CD4-positive, CD25-positive, alpha-beta regulatory T cell (primary cell): ENCODE data around the gene DDX21. TPM values are rescaled to one million over a fixed set of nuclear protein-coding genes. Genes with fewer than 3 reads are reported as not detected.
"Not testable (repeated sequence)": the region's sequence is repeated elsewhere in the genome, so short reads cannot be mapped to it uniquely, and the experiment has no call there.

Source experiments
- ATAC-seq, 2 donors: fragments of 150-1000 bp; cut with Tn5 transposase; one replicate each; pipeline ENCODE4 v1.10.0; 2021; ENCODE audit warnings: low read depth in 2 of 2, moderate number of reproducible peaks in 2 of 2, moderate library complexity in 1 of 2
- DNase-seq, 3 donors: peaks; one replicate each; pipeline versions ENCODE4 v3.0.0 to v3.0.0-alpha.2; 2012 to 2022; ENCODE audit warnings: mixed read lengths in 1 of 3
- H3K27ac ChIP-seq: one replicate; pipeline ENCODE4 v1.7.0; 2013; ENCODE audit warnings: mild to moderate bottlenecking, low read length; ENCODE audit not compliant: insufficient read depth, poor library complexity, severe bottlenecking
- H3K27me3 ChIP-seq: one replicate; pipeline ENCODE4 v1.7.0; 2013; ENCODE audit warnings: low read length; ENCODE audit not compliant: control insufficient read depth, insufficient read depth
- H3K36me3 ChIP-seq: one replicate; pipeline ENCODE4 v1.7.0; 2013; ENCODE audit warnings: mild to moderate bottlenecking, low read length, moderate library complexity; ENCODE audit not compliant: control insufficient read depth, insufficient read depth
- H3K4me1 ChIP-seq: 2 replicates; pipeline ENCODE4 v1.7.0; 2013; ENCODE audit warnings: mild to moderate bottlenecking, low read length; ENCODE audit not compliant: insufficient read depth, control insufficient read depth, poor library complexity, severe bottlenecking
- H3K4me3 ChIP-seq: one replicate; pipeline ENCODE4 v1.7.0; 2013; ENCODE audit warnings: low read depth, mild to moderate bottlenecking, low read length, moderate library complexity
- H3K9me3 ChIP-seq, 2 experiments: 1 replicate in 1 of 2; 2 replicates in 1 of 2; pipeline ENCODE4 v1.7.0; 2013; ENCODE audit warnings: low read length in 2 of 2, mild to moderate bottlenecking in 1 of 2, moderate library complexity in 1 of 2; ENCODE audit not compliant: control insufficient read depth in 2 of 2
- H3K27ac Mint-ChIP-seq, 3 donors: one replicate each; pipeline ENCODE4 v1.8.0; 2020 to 2022; ENCODE audit warnings: mild to moderate bottlenecking in 3 of 3, mixed read lengths in 3 of 3, moderate library complexity in 2 of 3
- H3K27me3 Mint-ChIP-seq: one replicate; pipeline ENCODE4 v1.8.0; 2022; ENCODE audit warnings: mild to moderate bottlenecking, mixed read lengths
- H3K36me3 Mint-ChIP-seq: one replicate; pipeline ENCODE4 v1.8.0; 2020; ENCODE audit warnings: mixed read lengths
- H3K4me1 Mint-ChIP-seq, 4 donors: one replicate each; pipeline ENCODE4 v1.8.0; 2020 to 2022; ENCODE audit warnings: mixed read lengths in 4 of 4, mild to moderate bottlenecking in 1 of 4
- H3K4me3 Mint-ChIP-seq, 4 donors: one replicate each; pipeline ENCODE4 v1.8.0; 2020 to 2022; ENCODE audit warnings: mild to moderate bottlenecking in 4 of 4, mixed read lengths in 4 of 4, moderate library complexity in 3 of 4
- H3K9me3 Mint-ChIP-seq, 7 donors: one replicate each; pipeline ENCODE4 v1.8.0; 2020 to 2022; ENCODE audit warnings: mixed read lengths in 7 of 7, mild to moderate bottlenecking in 3 of 7, moderate library complexity in 2 of 7
- polyA plus RNA-seq, 4 donors: library from polyadenylated mRNA; unstranded; fragments of 300-500 nt; fragmentation: Illumina TruSeq; gene quantifications; one replicate each; pipeline ENCODE4 v1.2.3, GENCODE V29; 2021
- total RNA-seq: library from RNA; stranded (reverse); gene quantifications from one replicate; pipeline ENCODE4 v1.2.3, GENCODE V29; 2022

DDX21 gene
- total and polyA plus RNA-seq, 5 donors from 2014 or later: 9.6 to 117 (median 15.3) TPM

GRCh38 chr10:69005704-69006485, 49.9 kb downstream of the DDX21 start:
- Mint-ChIP-seq H3K27ac (peak overlapping the region in 1 of 3 donors; percentile 5), H3K27me3 (no peaks in the 10 kb centered on the region), H3K36me3 (peaks cover 7% of the 10 kb centered on the region), H3K4me3 (no peak overlapping the region), H3K9me3 (no peaks in the 10 kb centered on the region), H3K4me1 (peaks cover 0 to 9% (median 2%) of the 10 kb centered on the region in 4 donors)
- H3K4me3 ChIP-seq: no peak overlapping the region
- peaks cover 27% of the 10 kb centered on the region for H3K36me3 ChIP-seq
- ATAC-seq (no peak), DNase-seq (no peak)
- peaks cover 3% of the 10 kb centered on the region for H3K4me1 ChIP-seq
- no peaks in the 10 kb centered on the region for H3K9me3 ChIP-seq
- H3K27me3 ChIP-seq: no peaks in the 10 kb centered on the region
- H3K27ac ChIP-seq: no peak overlapping the region

- H3K36me3 Mint-ChIP-seq: peaks cover 9% of the 10 kb centered on the region
- peaks cover 0 to 9% (median 2%) of the 10 kb centered on the region in 4 donors for H3K4me1 Mint-ChIP-seq
- DNase-seq (peak in 1 of 3 donors; percentile 17), ATAC-seq (no peak)
- H3K27ac Mint-ChIP-seq: no peak overlapping the region
- H3K27me3 ChIP-seq: no peaks in the 10 kb centered on the region
- no peaks in the 10 kb centered on the region for H3K9me3 ChIP-seq
- H3K36me3 ChIP-seq: peaks cover 30% of the 10 kb centered on the region
- H3K27ac ChIP-seq: no peak overlapping the region
- H3K4me3 Mint-ChIP-seq: no peak overlapping the region
- no peaks in the 10 kb centered on the region for H3K9me3 Mint-ChIP-seq
- no peak overlapping the region for H3K4me3 ChIP-seq
- H3K27me3 Mint-ChIP-seq: no peaks in the 10 kb centered on the region
- peaks cover 3% of the 10 kb centered on the region for H3K4me1 ChIP-seq
These were observed 51.3 kb downstream of the DDX21 start for GRCh38 chr10:69007260-69007659.

GRCh38 chr10:69009360-69009759, 53.4 kb downstream of the DDX21 start:
- peaks cover 20% of the 10 kb centered on the region for H3K36me3 Mint-ChIP-seq
- Histone ChIP-seq H3K36me3 (peaks cover 29% of the 10 kb centered on the region), H3K27ac (no peak overlapping the region), H3K4me3 (no peak overlapping the region), H3K27me3 (no peaks in the 10 kb centered on the region), H3K4me1 (peaks cover 3% of the 10 kb centered on the region), H3K9me3 (no peaks in the 10 kb centered on the region)
- DNase-seq: no peak
- H3K27ac Mint-ChIP-seq: no peak overlapping the region
- no peaks in the 10 kb centered on the region for H3K9me3 Mint-ChIP-seq
- peaks cover 0 to 9% (median 3%) of the 10 kb centered on the region in 4 donors for H3K4me1 Mint-ChIP-seq
- ATAC-seq: no peak
- H3K27me3 Mint-ChIP-seq: no peaks in the 10 kb centered on the region
- no peak overlapping the region for H3K4me3 Mint-ChIP-seq

- ATAC-seq: no peak
- Mint-ChIP-seq H3K27ac (no peak overlapping the region), H3K27me3 (no peaks in the 10 kb centered on the region), H3K4me3 (no peak overlapping the region), H3K4me1 (peaks cover 0 to 4% (median 1%) of the 10 kb centered on the region in 4 donors), H3K9me3 (no peaks in the 10 kb centered on the region), H3K36me3 (peaks cover 23% of the 10 kb centered on the region)
- Histone ChIP-seq H3K4me1 (no peaks in the 10 kb centered on the region), H3K36me3 (peaks cover 31% of the 10 kb centered on the region), H3K4me3 (no peak overlapping the region), H3K27me3 (no peaks in the 10 kb centered on the region), H3K27ac (no peak overlapping the region), H3K9me3 (no peaks in the 10 kb centered on the region)
- DNase-seq: no peak
These were observed 54.2 kb downstream of the DDX21 start for GRCh38 chr10:69010151-69010640.

GRCh38 chr10:69012778-69013177, 56.8 kb downstream of the DDX21 start:
- ATAC-seq, H3K4me3 Mint-ChIP-seq: not testable (repeated sequence)
- peaks cover 37% of the 10 kb centered on the region for H3K36me3 Mint-ChIP-seq

GRCh38 chr10:69014171-69014570, 58.2 kb downstream of the DDX21 start:
- H3K27ac ChIP-seq: no peak overlapping the region
- peak overlapping the region in 1 of 3 donors; percentile 7 for H3K27ac Mint-ChIP-seq
- H3K36me3 ChIP-seq: peaks cover 31% of the 10 kb centered on the region
- no peak for DNase-seq
- H3K9me3 ChIP-seq: no peaks in the 10 kb centered on the region
- no peak overlapping the region for H3K4me3 ChIP-seq
- H3K27me3 ChIP-seq: no peaks in the 10 kb centered on the region
- ATAC-seq: no peak
- H3K36me3 Mint-ChIP-seq: peaks cover 47% of the 10 kb centered on the region
- H3K9me3 Mint-ChIP-seq: no peaks in the 10 kb centered on the region
- H3K4me3 Mint-ChIP-seq: no peak overlapping the region
- H3K4me1 Mint-ChIP-seq: peaks cover 0 to 4% (median 0%) of the 10 kb centered on the region in 4 donors
- H3K4me1 ChIP-seq: no peaks in the 10 kb centered on the region
- no peaks in the 10 kb centered on the region for H3K27me3 Mint-ChIP-seq

More at GRCh38 chr10:69012778-69013177, 56.8 kb downstream of the DDX21 start:
- DNase-seq, H3K4me1 ChIP-seq, H3K27ac ChIP-seq, H3K4me1 Mint-ChIP-seq, H3K9me3 Mint-ChIP-seq, H3K4me3 ChIP-seq, H3K27me3 Mint-ChIP-seq, H3K27me3 ChIP-seq, H3K9me3 ChIP-seq: not testable (repeated sequence)
- H3K36me3 ChIP-seq: peaks cover 31% of the 10 kb centered on the region
- H3K27ac Mint-ChIP-seq: peak overlapping the region in 2 of 3 donors; percentile 15 to 74

GRCh38 chr10:69018613-69019012, 62.6 kb downstream of the DDX21 start:
- Mint-ChIP-seq H3K9me3 (no peaks in the 10 kb centered on the region), H3K4me1 (peaks cover 0 to 7% (median under 1%) of the 10 kb centered on the region in 4 donors), H3K4me3 (no peak overlapping the region), H3K36me3 (peaks cover 35% of the 10 kb centered on the region), H3K27ac (peak overlapping the region in 1 of 3 donors; percentile 54), H3K27me3 (no peaks in the 10 kb centered on the region)
- ATAC-seq (no peak), DNase-seq (no peak)
- Histone ChIP-seq H3K27ac (no peak overlapping the region), H3K27me3 (no peaks in the 10 kb centered on the region), H3K4me3 (no peak overlapping the region), H3K9me3 (no peaks in the 10 kb centered on the region), H3K4me1 (no peaks in the 10 kb centered on the region), H3K36me3 (peaks cover 17% of the 10 kb centered on the region)

GRCh38 chr10:69022611-69023010, 66.6 kb downstream of the DDX21 start:
- H3K27me3 ChIP-seq: no peaks in the 10 kb centered on the region
- Mint-ChIP-seq H3K27ac (no peak overlapping the region), H3K4me3 (no peak overlapping the region), H3K4me1 (peaks cover 3 to 13% (median 6%) of the 10 kb centered on the region in 4 donors), H3K9me3 (no peaks in the 10 kb centered on the region), H3K27me3 (no peaks in the 10 kb centered on the region), H3K36me3 (peaks cover 16% of the 10 kb centered on the region)
- H3K4me3 ChIP-seq: no peak overlapping the region
- H3K27ac ChIP-seq: no peak overlapping the region
- ATAC-seq (no peak), DNase-seq (no peak)
- H3K36me3 ChIP-seq: no peaks in the 10 kb centered on the region
- no peaks in the 10 kb centered on the region for H3K9me3 ChIP-seq
- peaks cover 5% of the 10 kb centered on the region for H3K4me1 ChIP-seq
